Neutrophil (primary cell): ENCODE results near the gene SRSF11.
A peak's percentile ranks its signal among the peaks of the same experiment; 100 is the strongest.
"Not testable (repeated sequence)": the region's sequence is repeated elsewhere in the genome, so short reads cannot be mapped to it uniquely, and the experiment has no call there.

Source experiments
- H3K27ac ChIP-seq: fragments of 200-600 bp; sonication (generic); 2 replicates; pipeline ENCODE4 v1.5.1; 2016; ENCODE audit warnings: mild to moderate bottlenecking, moderate library complexity
- H3K27me3 ChIP-seq: fragments of 200-600 bp; sonication (generic); 2 replicates; pipeline ENCODE4 v1.6.0; 2016; ENCODE audit warnings: mild to moderate bottlenecking
- H3K36me3 ChIP-seq: fragments of 200-600 bp; sonication (generic); 2 replicates; pipeline ENCODE4 v1.5.1; 2017
- H3K4me1 ChIP-seq, 2 experiments: fragments of 200-600 bp in 1 of 2; sonication (generic) in 1 of 2; 1 replicate in 1 of 2; 2 replicates in 1 of 2; pipeline versions ENCODE4 v1.5.1 to v1.6.1; 2013 to 2016; ENCODE audit warnings: low read depth in 1 of 2, low read length in 1 of 2, mild to moderate bottlenecking in 1 of 2, moderate library complexity in 1 of 2; ENCODE audit not compliant: control insufficient read depth in 1 of 2, insufficient read depth in 1 of 2
- H3K4me3 ChIP-seq, 2 experiments: fragments of 200-600 bp in 1 of 2; sonication (generic) in 1 of 2; 1 replicate in 1 of 2; 2 replicates in 1 of 2; pipeline ENCODE4 v1.5.1; 2013 to 2016; ENCODE audit warnings: low read depth in 1 of 2, low read length in 1 of 2, mild to moderate bottlenecking in 1 of 2, moderate library complexity in 1 of 2
- H3K9me3 ChIP-seq: fragments of 200-600 bp; sonication (generic); 2 replicates; pipeline ENCODE4 v1.5.1; 2016
- TF ChIP-seq, protein P1 (sequence below): fragments of 200-600 bp; sonication (generic); IDR thresholded peaks from 2 replicates; pipeline ENCODE4 v1.5.1; 2016; ENCODE audit warnings: antibody characterized with exemption

SRSF11 gene, protein sequence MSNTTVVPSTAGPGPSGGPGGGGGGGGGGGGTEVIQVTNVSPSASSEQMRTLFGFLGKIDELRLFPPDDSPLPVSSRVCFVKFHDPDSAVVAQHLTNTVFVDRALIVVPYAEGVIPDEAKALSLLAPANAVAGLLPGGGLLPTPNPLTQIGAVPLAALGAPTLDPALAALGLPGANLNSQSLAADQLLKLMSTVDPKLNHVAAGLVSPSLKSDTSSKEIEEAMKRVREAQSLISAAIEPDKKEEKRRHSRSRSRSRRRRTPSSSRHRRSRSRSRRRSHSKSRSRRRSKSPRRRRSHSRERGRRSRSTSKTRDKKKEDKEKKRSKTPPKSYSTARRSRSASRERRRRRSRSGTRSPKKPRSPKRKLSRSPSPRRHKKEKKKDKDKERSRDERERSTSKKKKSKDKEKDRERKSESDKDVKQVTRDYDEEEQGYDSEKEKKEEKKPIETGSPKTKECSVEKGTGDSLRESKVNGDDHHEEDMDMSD

DNA sequence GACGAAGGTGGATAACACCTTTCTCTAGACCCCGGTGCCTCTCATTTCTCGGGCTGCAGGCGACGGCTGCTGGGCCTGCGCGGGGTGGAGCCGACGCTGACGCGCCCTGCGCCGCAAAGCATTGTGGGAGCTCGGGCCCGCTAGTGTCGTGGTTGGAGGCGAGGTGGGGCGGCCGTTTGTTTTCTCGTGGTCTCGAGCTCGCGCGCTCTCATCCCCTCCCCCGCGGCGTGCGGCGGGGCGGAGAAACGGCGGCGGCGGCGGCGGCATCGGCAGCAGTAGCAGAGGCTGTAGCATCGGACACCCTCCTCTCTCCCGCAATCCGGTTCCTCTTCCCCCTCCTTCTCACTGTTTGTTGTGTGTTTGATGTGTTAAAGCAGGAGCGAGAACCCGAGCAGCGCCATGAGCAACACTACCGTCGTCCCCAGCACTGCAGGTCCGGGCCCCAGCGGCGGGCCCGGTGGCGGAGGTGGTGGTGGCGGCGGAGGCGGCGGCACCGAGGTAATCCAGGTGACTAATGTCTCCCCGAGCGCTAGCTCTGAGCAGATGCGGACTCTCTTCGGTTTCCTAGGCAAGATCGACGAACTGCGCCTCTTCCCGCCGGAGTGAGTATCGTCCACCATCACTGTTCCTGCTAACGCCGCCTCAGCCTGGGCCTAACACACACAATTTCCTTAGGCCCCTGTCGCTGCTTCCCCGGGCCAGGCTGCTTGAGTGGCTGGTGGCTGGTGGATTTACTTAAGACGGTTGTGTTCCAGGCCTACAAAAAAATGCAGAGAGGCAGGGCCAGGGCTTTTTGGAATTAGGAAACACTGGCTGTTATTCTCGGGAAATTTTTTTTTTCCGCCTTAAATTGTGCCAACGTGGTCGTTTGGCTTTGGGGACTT lies at the start of gene SRSF11:
SRSF11 (plus strand) TSS at position 143 of the 884 bp plus-strand sequence; CDS start at position 400, 257 bp downstream.
- peak within 1 kb of the TSS; percentile 79 to 83 for H3K4me3 ChIP-seq
- H3K27ac ChIP-seq = peak within 1 kb of the TSS; percentile 95
- H3K4me1 ChIP-seq = peaks cover 28 to 29% of the 10 kb centered on the region in 2 experiments
- H3K27me3 ChIP-seq = no peaks in the 10 kb centered on the region
- H3K36me3 ChIP-seq = peaks cover 15% of the 10 kb centered on the region
- no peaks in the 10 kb centered on the region for H3K9me3 ChIP-seq
- TF ChIP-seq, protein P1, sequence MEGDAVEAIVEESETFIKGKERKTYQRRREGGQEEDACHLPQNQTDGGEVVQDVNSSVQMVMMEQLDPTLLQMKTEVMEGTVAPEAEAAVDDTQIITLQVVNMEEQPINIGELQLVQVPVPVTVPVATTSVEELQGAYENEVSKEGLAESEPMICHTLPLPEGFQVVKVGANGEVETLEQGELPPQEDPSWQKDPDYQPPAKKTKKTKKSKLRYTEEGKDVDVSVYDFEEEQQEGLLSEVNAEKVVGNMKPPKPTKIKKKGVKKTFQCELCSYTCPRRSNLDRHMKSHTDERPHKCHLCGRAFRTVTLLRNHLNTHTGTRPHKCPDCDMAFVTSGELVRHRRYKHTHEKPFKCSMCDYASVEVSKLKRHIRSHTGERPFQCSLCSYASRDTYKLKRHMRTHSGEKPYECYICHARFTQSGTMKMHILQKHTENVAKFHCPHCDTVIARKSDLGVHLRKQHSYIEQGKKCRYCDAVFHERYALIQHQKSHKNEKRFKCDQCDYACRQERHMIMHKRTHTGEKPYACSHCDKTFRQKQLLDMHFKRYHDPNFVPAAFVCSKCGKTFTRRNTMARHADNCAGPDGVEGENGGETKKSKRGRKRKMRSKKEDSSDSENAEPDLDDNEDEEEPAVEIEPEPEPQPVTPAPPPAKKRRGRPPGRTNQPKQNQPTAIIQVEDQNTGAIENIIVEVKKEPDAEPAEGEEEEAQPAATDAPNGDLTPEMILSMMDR = peak; percentile 43

DNA sequence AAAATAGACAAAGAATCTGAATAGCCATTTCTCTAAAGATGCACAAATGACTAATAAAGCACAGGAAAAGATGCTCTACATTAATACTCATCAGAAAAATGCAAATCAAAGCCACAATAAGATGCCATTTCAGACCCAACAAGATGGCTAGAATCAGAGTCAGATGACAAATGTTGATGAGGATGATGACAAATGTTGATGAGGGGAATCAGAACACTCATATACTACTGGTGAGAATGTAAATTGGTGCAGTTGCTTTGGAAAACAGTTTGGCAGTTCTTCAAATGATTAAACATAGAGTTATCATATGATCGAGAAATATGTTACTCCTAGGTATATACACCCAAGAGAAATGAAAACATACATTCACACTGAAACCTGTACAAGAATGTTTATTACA lies 49.7 kb upstream of the SRSF11 start:
- Histone ChIP-seq H3K4me1 (no peaks in the 10 kb centered on the region), H3K27me3 (no peaks in the 10 kb centered on the region), H3K4me3 (no peak overlapping the region), H3K36me3 (peaks cover 4% of the 10 kb centered on the region), H3K27ac (no peak overlapping the region), H3K9me3 (no peaks in the 10 kb centered on the region)
- TF ChIP-seq, protein P1 = no peak

DNA sequence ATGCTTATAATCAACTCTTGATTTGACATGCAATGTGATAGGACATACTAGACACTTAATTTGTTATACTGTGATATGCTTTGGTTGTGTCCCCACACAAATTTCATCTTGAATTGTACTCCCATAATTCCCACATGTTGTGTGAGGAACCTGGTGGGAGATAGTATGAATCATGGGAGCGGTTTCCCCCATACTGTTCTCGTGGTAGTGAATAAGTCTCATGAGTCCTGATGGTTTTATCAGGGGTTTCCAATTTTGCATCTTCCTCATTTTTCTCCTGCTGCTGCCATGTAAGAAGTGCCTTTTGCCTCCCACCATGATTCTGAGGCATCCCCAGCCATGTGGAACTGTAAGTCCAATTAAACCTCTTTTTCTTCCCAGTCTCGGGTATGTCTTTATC lies 36.0 kb upstream of the SRSF11 start:
- not testable (repeated sequence) for H3K27ac ChIP-seq, H3K4me1 ChIP-seq, H3K36me3 ChIP-seq, H3K9me3 ChIP-seq, H3K4me3 ChIP-seq, H3K27me3 ChIP-seq

DNA sequence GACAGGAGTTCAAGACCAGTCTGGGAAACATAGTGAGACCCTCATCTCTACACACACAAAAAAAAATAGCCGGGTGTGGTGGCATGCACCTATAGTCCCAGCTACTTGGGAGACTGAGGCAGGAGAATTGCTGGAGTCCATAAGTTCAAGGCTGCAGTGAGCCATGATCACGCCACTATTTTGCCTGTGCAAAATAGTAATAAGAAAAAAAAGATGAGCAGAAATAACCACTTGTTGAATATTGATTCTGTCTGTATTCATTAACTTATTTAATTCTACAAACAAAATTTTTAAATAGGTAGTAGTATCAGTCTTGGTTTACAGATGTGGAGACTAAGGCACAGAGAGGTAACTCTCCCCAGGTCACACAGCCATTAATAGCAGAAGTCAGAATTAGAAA lies 32.7 kb upstream of the SRSF11 start:
- no peaks in the 10 kb centered on the region for H3K27me3 ChIP-seq
- H3K4me1 ChIP-seq = no peaks in the 10 kb centered on the region

DNA sequence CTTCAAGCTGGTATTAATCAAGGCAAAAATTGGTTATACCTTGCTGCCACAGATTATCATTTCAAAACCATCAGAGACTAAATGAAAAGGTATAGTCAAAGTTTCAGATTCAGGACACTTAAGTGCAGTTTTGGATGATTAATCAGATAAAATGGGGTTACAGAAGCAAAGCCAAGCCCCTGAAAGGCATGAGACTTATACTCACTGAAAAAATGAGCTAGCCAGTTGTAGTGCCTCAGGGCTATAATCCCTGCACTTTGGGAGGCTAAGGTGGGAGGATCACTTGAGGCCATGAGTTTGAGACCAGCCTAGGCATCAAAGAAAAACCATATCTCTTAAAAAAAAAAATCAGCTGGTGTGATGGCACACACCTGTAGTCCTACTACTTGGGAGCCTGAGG lies 31.0 kb upstream of the SRSF11 start:
- Histone ChIP-seq H3K27ac (no peak overlapping the region), H3K9me3 (no peaks in the 10 kb centered on the region), H3K36me3 (no peaks in the 10 kb centered on the region), H3K4me1 (no peaks in the 10 kb centered on the region), H3K4me3 (no peak overlapping the region), H3K27me3 (no peaks in the 10 kb centered on the region)
- TF ChIP-seq, protein P1 = no peak

More for the DNA sequence above, 32.7 kb upstream of the SRSF11 start:
- no peaks in the 10 kb centered on the region for H3K9me3 ChIP-seq
- peaks cover 5% of the 10 kb centered on the region for H3K36me3 ChIP-seq
- no peak overlapping the region for H3K27ac ChIP-seq
- no peak overlapping the region for H3K4me3 ChIP-seq
- TF ChIP-seq, protein P1 = no peak

DNA sequence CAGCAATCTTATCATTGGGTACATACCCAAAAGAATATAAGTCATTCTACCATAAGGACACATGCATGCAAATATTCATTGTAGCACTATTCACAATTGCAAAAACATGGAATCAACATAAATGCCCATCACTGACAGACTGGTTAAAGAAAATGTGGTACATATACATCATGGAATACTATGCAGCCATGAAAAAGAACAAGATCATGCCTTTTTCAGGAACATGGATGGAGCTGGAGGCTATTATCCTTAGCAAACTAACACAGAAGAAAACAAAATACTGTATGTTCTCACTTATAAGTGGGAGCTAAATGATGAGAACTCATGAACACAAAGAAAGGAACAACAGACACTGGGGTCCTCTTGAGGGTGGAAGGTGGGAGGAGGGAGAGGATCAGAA lies 28.7 kb upstream of the SRSF11 start:
- not testable (repeated sequence) for H3K27me3 ChIP-seq, H3K4me1 ChIP-seq, H3K9me3 ChIP-seq, H3K4me3 ChIP-seq, H3K27ac ChIP-seq, H3K36me3 ChIP-seq
